Ishikawa (cell line): Measurements from ENCODE around the gene SETD6.
A peak's percentile ranks its signal among the peaks of the same experiment; 100 is the strongest.

Experiments used
- CEBPB ChIP-seq: IDR thresholded peaks from 2 replicates; pipeline ENCODE4 v1.6.1; 2012
- CREB1 ChIP-seq: IDR thresholded peaks from 2 replicates; pipeline ENCODE4 v1.6.1; 2012; ENCODE audit warnings: low read depth
- EP300 ChIP-seq: IDR thresholded peaks from 2 replicates; pipeline ENCODE4 v1.6.1; 2012; ENCODE audit warnings: borderline replicate concordance
- RAD21 ChIP-seq: IDR thresholded peaks from 2 replicates; pipeline ENCODE4 v1.6.1; 2012; ENCODE audit warnings: low read depth
- REST ChIP-seq: IDR thresholded peaks from 2 replicates; pipeline ENCODE4 v1.6.1; 2012; ENCODE audit warnings: low read depth, mild to moderate bottlenecking
- TAF1 ChIP-seq: IDR thresholded peaks from 2 replicates; pipeline ENCODE4 v1.6.1; 2012; ENCODE audit warnings: low read depth, mild to moderate bottlenecking
- TCF12 ChIP-seq: IDR thresholded peaks from 2 replicates; pipeline ENCODE4 v1.6.1; 2012; ENCODE audit warnings: low read depth
- TEAD4 ChIP-seq: IDR thresholded peaks from 2 replicates; pipeline ENCODE4 v1.6.1; 2012
- YY1 ChIP-seq: IDR thresholded peaks from 2 replicates; pipeline ENCODE4 v1.6.1; 2012; ENCODE audit warnings: low read depth

- peak; percentile 37; the same call in 1 of the 2 replicates for TF ChIP-seq RAD21
- TF ChIP-seq TAF1, result no peak
- TF ChIP-seq TEAD4, result no peak
- no peak for TF ChIP-seq CEBPB
- TF ChIP-seq CREB1, result no peak
- no peak for TF ChIP-seq TCF12
- no peak for TF ChIP-seq YY1
- TF ChIP-seq REST, result no peak
- no peak for TF ChIP-seq EP300
These were observed 20.3 kb upstream of the SETD6 start for GRCh38 chr16:58494981-58495520.
